D721Med (cell line): Measurements from ENCODE around the gene DRC3.
A peak's percentile ranks its signal among the peaks of the same experiment; 100 is the strongest.

Experiments
- DNase-seq: peaks from one replicate; pipeline ENCODE4 v3.0.0; 2011; ENCODE audit warnings: low spot score; ENCODE audit not compliant: insufficient read length
- FAIRE-seq: peaks from 2 replicates; lab custom pipeline; 2011; peaks lifted over from hg19 to GRCh38; lab: Jason Lieb, UNC
- TF ChIP-seq, protein P1 (sequence below): IDR thresholded peaks from 2 replicates; pipeline ENCODE4 v1.5.1; 2012; ENCODE audit warnings: mild to moderate bottlenecking, control low read depth; ENCODE audit not compliant: insufficient read depth; ENCODE audit errors: missing control alignments

The DRC3 gene

DNA sequence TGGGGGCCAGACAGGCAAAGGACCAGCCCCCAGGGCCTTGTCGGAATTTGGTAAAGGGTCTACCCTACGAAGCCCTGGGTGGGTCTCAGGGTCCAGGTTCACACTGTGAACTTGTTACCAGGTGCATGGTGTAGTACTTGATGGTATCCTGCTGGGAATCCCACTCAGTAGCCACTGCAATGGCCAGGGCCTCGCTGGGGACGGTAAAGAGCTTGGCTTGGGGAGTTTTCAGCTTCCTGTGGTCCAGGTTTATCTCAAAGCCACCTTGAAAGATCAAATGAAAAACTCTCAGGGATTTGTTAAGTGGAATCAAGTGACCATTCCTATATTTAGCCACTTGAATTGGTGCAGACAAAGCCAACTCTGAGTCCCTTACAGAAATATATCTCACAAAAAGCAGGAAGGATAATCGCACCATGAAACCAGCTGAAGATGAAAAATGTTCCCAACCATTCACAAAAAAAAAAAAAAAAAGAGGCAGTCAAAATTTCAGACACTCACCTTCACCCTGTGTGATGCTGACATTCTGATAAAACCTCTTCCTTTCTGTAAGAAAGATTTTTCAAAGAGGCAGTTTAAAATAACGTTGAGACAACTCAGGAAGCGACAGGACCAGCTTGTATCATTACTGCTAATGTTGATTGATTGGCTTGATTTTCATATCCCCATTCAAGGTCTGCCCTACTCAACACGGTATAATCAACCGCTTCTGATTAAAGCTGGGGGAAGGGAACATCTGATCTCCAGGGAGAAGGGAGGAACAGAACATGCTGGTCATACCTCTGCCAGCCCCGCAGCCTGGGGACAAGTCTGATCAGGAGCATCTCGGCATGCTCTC, 55.7 kb downstream of the DRC3 start:
- TF ChIP-seq, protein P1, sequence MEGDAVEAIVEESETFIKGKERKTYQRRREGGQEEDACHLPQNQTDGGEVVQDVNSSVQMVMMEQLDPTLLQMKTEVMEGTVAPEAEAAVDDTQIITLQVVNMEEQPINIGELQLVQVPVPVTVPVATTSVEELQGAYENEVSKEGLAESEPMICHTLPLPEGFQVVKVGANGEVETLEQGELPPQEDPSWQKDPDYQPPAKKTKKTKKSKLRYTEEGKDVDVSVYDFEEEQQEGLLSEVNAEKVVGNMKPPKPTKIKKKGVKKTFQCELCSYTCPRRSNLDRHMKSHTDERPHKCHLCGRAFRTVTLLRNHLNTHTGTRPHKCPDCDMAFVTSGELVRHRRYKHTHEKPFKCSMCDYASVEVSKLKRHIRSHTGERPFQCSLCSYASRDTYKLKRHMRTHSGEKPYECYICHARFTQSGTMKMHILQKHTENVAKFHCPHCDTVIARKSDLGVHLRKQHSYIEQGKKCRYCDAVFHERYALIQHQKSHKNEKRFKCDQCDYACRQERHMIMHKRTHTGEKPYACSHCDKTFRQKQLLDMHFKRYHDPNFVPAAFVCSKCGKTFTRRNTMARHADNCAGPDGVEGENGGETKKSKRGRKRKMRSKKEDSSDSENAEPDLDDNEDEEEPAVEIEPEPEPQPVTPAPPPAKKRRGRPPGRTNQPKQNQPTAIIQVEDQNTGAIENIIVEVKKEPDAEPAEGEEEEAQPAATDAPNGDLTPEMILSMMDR, result no peak
- FAIRE-seq, result no peak
- no peak for DNase-seq

DNA sequence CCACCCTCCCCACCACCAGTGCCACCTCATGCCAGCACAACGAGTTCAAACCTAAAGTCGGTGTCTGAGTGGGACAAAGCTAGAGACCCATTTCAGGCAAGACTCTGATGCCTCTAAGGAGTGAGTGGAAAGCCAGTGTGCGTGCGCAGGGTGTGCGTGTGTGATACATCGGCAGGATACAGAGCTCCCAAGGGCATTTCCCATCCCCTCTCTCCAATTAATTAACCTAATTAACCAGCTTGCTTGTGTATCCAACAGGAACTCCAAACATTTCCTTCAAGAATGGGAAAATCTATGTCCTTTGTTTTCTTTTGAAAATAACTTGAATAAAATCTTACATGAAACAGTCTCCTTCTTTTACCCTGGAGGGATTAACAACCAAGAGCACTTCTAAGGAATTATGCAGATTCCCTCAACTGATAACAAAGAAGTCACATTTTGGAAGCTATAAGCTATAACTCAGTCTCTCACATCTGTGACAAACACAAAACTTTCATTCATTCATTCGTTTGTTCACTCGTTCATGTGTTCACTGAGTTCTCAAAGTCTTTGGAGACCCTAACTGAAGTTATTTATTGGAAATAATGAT, 56.4 kb downstream of the DRC3 start:
- FAIRE-seq (no peak), DNase-seq (no peak)
- TF ChIP-seq, protein P1, result no peak

DNA sequence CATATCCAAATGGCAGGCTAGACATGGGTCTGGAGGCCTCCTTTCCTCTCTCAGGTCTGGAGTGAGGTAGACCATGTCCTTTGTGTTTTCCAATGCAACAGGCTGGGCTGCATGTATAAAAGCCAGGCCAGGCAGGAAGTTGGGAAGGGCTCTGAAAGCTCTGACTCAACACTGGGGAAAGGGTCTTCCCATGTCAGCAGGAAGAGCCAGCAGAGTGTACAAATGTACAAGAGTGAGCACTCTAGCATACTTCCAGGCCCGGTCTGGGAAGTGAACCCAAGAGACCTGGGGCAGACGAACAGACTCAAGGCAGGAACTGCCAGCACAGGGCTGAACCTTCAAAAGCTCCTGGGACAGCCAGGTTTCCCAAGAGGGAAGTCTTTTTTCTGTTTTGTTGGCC, 59.3 kb downstream of the DRC3 start:
- TF ChIP-seq, protein P1, result no peak
- DNase-seq (no peak), FAIRE-seq (no peak)

DNA sequence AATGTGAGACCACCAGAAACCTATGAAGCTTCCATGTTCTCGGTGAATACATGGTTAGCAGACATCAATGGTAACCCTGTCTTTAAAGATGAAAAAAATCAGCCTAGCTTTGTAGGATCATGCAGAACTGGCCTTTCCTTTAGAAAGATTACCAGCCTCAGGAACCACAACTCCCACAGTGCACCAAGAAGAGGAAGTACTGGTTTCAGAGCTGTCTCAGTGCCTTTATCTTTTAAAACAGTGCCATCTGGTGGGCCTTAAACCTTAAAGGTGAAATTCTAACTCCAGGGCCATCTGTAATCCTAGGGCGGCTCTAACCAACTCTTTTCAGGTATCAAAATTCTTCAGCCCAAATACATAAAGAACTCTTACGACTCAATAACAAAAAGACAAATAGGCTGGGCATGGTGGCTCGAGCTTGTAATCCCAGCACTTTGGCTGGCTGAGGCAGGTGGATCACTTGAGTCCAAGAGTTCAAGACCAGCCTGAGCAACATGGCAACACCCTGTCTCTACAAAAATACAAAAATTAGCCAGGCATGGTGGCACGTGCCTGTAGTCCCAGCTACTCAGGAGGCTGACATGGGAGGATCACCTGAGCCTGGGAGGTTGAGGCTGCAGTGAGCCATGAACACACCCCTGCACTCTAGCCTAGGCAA, 60.9 kb downstream of the DRC3 start:
- TF ChIP-seq, protein P1, result peak; percentile 56
- FAIRE-seq, result peak; percentile 60
- DNase-seq, result peak; percentile 60

DNA sequence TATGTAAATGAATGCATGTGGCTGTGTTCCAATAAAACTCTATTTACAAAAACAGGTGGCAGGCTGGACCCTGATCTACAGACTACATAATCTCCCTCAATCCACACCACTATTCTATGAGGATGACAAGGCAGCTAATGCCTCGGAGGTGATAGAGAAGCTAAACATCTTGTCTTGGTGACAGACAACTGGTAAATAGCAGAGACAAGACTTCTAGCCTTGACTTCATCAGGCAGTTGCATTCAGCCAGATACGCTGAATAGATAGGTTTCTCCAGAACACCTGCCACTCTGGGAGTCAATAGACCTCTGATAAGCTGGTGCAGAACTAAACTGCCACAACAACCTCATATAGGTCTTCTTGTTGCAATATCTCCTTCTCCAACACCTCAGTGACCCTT, 63.0 kb downstream of the DRC3 start:
- FAIRE-seq (no peak), DNase-seq (no peak)
- TF ChIP-seq, protein P1, result no peak

DNA sequence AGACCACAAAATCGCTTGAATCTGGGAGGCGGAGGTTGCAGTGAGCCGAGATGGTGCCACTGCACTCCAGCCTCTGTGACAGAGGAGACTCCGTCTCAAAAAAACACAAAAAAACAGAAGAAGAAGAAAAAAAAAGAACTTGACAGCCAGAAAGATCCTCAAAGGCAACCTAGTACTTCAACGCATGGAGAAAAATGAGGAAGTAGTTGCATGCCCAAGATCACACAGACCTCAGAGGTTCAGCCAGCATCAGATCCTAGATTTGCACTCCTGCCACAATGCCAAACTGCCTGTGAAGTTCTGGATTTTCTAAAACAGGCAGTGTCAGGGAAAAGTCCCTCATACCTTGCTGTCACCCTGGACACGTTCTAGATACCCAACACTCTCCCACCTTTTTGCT, 64.8 kb downstream of the DRC3 start:
- FAIRE-seq, result no peak
- DNase-seq, result no peak
- TF ChIP-seq, protein P1, result no peak
